RCC 7860 (cell line): ENCODE data around the gene C11orf24.
"Not testable (repeated sequence)": the region's sequence is repeated elsewhere in the genome, so short reads cannot be mapped to it uniquely, and the experiment has no call there.

Source experiments
- DNase-seq: peaks from one replicate; pipeline ENCODE4 v3.0.0-alpha.2; 2015; ENCODE audit warnings: low spot score
- FAIRE-seq: peaks from 2 replicates; lab custom pipeline; 2012; peaks lifted over from hg19 to GRCh38; lab: Jason Lieb, UNC

Gene C11orf24

DNA sequence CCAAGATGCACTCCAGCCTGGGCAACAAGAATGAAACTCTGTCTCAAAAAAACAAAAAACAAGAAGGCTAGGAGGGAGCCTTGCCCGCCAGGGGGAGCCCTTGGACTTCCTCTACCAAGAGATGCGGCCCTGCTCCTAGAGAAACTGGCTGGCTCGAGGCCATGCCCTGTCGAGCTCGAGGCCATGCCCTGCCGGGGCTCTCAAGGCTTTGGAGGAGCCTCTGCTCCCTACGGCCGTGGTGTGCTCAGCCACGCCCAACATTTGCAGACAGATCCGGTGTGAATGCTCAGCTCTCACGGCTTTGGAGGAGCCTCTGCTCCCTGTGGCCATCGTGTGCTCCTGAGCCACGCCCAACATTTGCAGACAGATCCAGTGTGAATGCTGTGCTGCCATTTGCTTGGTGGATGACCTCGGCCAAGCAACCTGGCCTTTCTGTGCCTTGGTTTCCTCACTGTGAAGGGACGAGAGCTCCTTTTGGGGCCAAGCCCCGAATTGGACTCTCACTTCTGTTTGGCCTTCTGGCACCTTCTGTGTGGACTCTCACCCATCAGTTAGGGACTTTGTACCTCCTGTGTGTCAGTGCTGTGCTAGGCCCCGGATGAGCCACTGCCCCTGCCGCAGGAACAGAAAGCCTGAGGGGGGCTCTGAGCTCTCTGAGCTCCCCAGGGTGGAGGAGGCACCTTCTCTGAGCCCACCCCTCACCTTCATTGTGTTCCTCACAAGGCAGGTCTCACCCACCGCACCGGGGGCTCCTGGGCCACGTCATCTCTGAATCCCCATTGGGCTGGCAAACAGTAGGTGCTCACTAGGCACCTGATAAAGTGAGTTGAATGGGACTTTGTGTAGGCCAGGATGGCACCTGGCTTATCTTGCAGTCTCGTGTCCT, 14.1 kb downstream of the C11orf24 start:
- FAIRE-seq (no peak), DNase-seq (peak; percentile 71)

DNA sequence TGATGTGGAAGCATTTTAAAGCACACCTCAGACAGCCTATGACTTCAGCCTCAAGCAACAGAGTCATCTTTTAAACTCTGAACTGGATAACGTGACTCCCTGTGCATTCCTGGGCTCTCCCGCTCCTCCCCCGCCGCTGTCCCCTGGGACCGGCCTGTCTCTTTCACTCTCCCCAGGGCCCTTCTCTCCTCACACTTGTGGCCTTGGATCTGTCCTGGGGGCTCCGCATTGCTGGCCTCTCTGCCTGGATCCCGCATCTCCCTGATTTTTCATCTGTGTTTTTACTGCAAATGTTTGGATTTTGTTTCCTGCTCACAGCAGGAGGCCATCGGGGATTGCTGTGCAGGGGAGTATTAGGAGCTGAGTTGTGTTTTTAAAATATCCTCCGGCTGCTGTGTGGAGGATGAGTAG, 15.4 kb downstream of the C11orf24 start:
- no peak for FAIRE-seq
- DNase-seq = no peak

GRCh38 chr11:68255526-68255925, 16.2 kb downstream of the C11orf24 start:
- FAIRE-seq (no peak), DNase-seq (no peak)

DNA sequence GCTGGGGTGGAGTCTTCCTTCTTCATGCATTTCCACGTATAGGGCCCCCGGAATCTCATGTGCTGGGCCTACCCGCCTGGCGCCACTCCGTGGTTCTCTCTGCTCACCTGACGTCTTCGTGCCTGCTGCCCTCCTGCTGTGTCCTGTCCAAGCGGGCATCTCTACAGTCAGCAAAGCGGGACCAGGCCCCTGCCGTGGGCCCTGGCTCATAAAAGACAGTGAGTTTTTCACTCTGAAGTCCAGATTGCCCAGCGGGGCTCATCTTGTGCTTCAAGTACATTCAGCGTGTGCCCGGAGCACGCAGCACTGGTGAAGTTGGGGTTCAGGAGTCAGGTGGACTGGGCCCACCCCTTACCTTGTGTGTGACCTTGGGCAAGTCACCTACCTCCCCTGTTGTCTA, 17.4 kb downstream of the C11orf24 start:
- no peak for FAIRE-seq
- DNase-seq = no peak

GRCh38 chr11:68251765-68252164, 20.0 kb downstream of the C11orf24 start:
- FAIRE-seq (no peak), DNase-seq (no peak)

GRCh38 chr11:68244912-68245311, 26.9 kb downstream of the C11orf24 start:
- not testable (repeated sequence) for FAIRE-seq

GRCh38 chr11:68243847-68244246, 27.9 kb downstream of the C11orf24 start:
- FAIRE-seq = not testable (repeated sequence)

More at GRCh38 chr11:68244912-68245311, 26.9 kb downstream of the C11orf24 start:
- DNase-seq = not testable (repeated sequence)

DNA sequence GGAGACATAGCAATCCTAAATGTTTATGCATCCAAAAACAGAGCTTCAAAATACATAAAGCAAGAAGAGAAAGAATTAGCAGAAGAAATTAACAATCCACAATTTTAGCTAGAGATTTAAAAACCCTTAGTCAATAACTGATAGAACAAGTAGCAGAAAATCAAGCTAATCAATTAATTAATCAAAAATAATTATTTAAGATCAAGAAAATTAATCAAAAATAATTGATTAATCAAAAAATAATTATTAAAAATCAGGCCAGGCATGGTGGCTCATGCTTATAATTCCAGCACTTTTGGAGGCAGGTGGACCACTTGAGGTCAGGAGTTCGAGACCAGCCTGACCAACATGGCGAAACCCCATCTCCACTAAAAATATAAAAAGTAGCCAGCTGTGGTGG, 29.2 kb downstream of the C11orf24 start:
- no peak for FAIRE-seq
- no peak for DNase-seq

More at GRCh38 chr11:68243847-68244246, 27.9 kb downstream of the C11orf24 start:
- DNase-seq = not testable (repeated sequence)

GRCh38 chr11:68231621-68232020, 40.2 kb downstream of the C11orf24 start:
- FAIRE-seq (no peak), DNase-seq (no peak)

GRCh38 chr11:68229601-68230000, 42.2 kb downstream of the C11orf24 start:
- FAIRE-seq (no peak), DNase-seq (no peak)

- FAIRE-seq (no peak), DNase-seq (no peak)
Measured at GRCh38 chr11:68226421-68226820, 45.4 kb downstream of the C11orf24 start.

DNA sequence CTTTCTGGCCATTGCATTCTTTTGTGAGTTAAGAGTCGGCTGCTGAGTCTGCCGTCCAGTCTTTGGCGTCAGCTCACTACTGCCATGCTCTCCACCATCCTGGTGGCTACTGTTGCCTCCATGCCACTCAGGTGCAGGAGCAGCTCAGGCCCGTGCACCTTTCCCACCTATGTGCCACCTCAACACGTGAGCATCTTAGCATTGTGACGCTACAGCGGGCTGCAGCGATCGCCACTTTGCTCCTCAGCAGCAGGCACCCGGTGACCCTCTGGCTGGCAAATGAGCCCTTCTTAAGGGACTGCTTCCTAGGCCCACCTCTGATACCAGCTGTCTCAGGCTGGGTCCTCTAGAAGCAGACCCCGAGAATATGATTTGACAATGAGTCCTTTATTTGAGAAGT, 47.2 kb downstream of the C11orf24 start:
- DNase-seq (no peak), FAIRE-seq (no peak)

DNA sequence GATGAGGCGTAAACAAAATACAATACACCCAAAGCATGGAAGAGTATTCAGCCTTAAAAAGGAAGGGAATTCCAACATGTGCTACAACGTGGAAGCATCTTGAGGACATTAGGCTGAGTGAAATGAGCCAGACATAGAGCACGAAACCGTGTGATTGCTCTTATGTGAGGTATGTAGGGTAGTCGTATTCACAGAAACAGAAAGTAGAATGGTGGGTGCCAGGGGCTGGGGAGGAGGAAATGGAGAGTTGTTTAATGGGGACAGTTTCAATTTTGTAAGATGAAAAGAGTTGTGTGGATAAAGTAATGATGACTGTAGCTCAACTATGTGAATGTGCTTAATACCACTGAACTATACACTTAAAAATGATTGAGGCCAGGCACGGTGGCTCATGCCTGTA, 48.5 kb downstream of the C11orf24 start:
- DNase-seq (no peak), FAIRE-seq (no peak)

DNA sequence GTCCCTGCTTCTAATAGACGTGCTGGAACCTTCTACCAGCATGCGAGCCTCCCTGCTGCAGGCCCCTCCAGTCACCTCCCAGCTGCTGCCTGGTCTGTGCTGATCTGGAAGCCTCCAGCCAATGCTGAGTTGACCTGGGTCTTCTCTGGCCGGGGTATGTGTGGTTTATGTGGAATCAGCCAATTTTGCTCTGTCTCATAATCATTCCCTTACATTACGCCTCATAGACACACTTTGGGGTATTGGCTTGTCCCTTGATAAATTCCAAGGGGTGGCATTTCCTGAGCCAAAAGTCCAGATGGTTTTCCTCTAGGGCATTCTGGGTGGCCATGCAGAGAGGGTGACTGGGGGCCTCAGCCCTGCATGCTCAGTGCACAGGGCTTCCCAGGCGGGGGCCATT, 50.4 kb downstream of the C11orf24 start:
- no peak for FAIRE-seq
- DNase-seq = no peak

- no peak for FAIRE-seq
- DNase-seq = no peak
Measured at GRCh38 chr11:68216171-68216938, 55.4 kb downstream of the C11orf24 start.

DNA sequence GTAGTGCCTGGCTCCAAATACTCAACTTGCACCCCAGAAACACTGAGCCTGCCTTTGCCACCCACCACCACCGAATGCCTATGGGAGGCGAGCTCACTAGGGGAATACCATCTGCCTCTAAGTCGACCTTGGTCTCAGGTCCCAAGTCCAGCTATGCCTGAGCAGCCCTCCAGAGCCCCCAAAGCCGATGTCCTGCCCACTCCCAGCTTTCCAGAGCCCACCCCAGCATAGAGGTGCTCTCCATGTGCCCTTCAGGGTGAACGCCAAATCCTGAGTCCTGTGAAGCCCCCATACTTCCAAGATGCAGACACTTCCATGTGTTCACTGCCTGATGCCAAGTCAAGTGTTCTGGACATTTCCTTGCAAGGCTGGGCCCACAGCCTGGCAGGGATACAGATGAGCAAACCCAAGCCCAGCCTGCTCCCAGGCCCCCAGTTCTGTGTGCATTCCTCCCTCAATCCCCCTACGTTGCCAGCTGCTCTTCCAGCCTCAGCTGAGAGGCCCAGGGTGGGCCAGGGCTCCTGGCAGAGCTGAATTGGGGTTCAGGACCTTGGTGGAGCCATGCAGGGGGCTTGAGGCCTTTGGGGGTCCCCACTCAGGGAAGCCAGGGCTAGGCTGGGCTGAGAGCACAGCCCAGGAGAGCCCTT, 56.1 kb downstream of the C11orf24 start:
- no peak for FAIRE-seq

DNA sequence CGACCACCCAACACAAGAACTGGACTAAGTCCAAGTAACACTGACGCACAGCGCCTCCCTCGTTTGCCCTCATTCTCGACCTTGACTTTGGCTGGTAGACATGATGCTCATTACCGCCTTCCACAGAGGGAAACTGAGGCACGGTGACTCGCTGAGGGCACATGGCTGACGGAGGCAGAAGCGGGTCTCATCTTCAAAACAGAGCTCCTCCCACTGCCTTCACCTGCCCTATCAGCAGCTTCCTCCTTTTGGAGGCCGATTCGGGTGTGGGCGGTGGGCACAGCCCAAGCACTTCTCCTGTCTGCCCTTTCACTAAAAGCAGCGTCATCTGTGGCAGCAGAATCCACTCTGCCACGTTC, 56.7 kb downstream of the C11orf24 start:
- DNase-seq (no peak), FAIRE-seq (no peak)

More for the DNA sequence above, 56.1 kb downstream of the C11orf24 start:
- DNase-seq = no peak

DNA sequence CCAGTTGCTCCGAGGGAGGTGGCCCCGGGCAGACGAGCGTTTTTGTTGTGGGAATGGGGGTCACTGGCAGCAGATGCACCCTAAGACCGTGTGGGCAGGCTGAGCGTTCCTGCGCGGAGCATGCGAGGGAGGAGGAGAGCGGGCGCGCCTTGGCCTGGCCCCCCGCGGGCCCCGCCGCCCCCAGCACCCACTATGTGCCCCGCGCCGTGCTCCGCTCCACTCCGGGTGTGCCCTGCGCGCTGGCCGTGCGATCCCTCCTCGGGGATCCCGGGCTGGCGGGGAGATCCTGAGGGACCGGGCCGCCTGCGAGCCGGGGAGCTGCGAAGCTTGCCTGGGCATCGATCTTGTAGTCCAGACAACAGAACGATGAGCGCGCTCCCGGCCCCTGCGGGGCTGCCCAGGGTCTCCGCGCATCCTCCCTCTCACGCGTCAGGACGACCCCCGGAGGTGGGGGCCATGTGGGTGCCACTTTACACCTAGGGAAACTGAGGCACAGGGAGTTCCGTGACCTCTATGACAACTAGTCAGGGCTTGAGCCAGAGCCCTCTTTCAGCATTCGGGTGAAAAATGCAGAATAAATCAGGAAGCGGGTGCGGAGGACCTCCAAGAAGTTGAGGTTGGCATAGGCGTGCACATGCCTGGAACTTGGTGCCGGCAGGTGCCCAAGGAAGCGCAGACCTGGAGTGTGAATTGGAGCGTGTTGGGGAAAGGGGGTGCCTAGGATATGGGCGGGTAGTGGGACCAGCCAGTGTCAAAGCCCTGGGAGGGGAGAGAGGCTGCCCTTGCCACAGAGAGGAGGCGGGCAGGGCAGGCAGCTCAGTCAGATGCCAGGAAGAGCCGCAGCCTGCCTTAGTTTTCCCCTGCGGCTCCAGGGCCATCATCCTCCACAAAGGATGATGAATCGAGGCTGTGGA, 57.3 kb downstream of the C11orf24 start:
- DNase-seq (no peak), FAIRE-seq (no peak)

DNA sequence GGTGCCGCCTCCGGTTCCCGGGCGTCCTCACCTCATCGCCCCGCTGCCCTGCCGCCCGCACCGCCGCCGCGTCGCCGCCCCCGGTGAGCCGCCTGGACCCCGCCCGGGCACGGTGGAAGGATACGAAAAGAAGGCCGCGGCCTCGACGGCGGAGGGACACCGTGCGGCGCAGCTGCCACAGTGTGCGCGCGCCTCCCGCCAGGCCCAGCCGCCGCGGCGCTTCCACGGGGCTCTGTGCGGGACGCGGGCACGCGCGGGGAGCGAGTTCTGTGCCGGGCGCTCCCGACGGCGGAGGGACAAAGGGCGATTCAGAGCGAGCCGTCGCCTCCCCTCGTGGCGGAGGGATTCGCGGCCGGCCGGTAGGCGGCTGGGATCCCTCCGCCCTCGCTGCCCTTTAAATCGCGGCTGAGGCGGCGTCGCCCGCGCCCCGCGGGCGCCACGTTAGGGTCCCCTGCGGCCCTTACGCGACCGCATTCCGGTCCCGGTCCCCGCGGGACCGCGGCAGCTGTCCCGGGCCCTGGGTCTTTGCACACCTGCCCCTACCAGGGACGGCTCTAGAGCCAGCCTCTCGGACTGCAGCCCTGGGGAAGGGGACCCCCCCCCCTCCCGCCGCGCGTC, 58.1 kb downstream of the C11orf24 start:
- no peak for FAIRE-seq
- DNase-seq = peak; percentile 64

GRCh38 chr11:68213135-68213515, 58.6 kb downstream of the C11orf24 start, which contains the start of gene KMT5B:
KMT5B (minus strand) TSS chr11:68213296; CDS start chr11:68190076, 23,220 bp downstream.
- no peak for DNase-seq
- no peak for FAIRE-seq
